Hepatocyte (in vitro differentiated cells): ENCODE measurements around the gene PWWP2B.

Experiments used
- CTCF ChIP-seq: fragments of 200-600 bp; sonication (generic); IDR thresholded peaks from 2 replicates; pipeline ENCODE4 v1.5.1; 2016; ENCODE audit warnings: antibody characterized with exemption, mild to moderate bottlenecking; ENCODE audit not compliant: poor library complexity
- EZH2 ChIP-seq: fragments of 200-600 bp; sonication (generic); IDR thresholded peaks from 2 replicates; pipeline ENCODE4 v1.6.1; 2016; ENCODE audit warnings: antibody characterized with exemption, mild to moderate bottlenecking, borderline replicate concordance
- EZH2phosphoT487 ChIP-seq: fragments of 200-600 bp; sonication (generic); IDR thresholded peaks from one replicate; pipeline ENCODE4 v1.6.1; 2018; ENCODE audit warnings: antibody characterized with exemption, mild to moderate bottlenecking, low read depth, moderate library complexity; ENCODE audit not compliant: unreplicated experiment, severe bottlenecking

- no peak for TF ChIP-seq CTCF
- TF ChIP-seq EZH2, result no peak
- no peak for TF ChIP-seq EZH2phosphoT487
These were observed 63.1 kb downstream of the PWWP2B start for GRCh38 chr10:132460071-132460470.
